ENCODE data around the gene STRIP1.
"Not testable (repeated sequence)": the region's sequence is repeated elsewhere in the genome, so short reads cannot be mapped to it uniquely, and the experiment has no call there.

Gene STRIP1

GRCh38 chr1:110008971-110009565, 25.4 kb upstream of the STRIP1 start:
- no peak for DNase-seq

GRCh38 chr1:110011527-110012041, 22.8 kb upstream of the STRIP1 start:
- no peak for DNase-seq

- DNase-seq: no peak
Measured at GRCh38 chr1:110012100-110012780, 22.2 kb upstream of the STRIP1 start.

GRCh38 chr1:110017792-110018191, 16.6 kb upstream of the STRIP1 start:
- DNase-seq: no peak

DNA sequence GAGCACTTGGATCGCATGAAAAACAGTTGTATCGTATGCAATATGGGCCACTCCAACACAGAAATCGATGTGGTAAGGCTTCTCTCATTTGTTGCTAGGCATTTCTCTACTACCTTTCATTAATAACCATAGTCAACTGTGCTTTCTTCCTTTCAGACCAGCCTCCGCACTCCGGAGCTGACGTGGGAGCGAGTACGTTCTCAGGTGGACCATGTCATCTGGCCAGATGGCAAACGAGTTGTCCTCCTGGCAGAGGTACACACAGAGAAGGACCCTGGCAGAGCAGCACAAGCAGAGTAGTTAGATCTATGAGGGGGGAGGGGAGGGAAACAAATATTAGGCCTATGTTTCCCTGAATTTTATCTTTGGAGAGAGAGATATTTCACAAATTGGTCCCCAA, 16.0 kb upstream of the STRIP1 start:
- no peak for DNase-seq

DNA sequence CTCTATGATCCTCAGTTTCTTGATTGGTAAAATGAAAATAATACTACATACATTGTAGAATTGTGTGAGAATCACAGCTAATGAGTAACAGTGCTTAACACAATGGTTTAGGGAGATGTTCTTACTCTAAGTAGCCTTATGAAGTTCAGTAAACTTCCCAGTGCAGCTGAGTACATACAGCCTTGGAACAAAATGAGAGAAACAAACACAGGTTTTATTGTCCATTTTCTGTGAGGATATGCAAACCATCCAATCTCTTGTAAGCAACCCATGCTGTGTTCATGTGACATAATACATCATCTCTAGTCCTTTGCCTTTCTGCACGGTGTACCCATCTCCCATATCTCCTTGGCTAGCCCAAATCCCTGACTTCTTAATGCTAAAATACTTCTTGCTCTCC, 14.7 kb upstream of the STRIP1 start:
- DNase-seq: no peak

DNA sequence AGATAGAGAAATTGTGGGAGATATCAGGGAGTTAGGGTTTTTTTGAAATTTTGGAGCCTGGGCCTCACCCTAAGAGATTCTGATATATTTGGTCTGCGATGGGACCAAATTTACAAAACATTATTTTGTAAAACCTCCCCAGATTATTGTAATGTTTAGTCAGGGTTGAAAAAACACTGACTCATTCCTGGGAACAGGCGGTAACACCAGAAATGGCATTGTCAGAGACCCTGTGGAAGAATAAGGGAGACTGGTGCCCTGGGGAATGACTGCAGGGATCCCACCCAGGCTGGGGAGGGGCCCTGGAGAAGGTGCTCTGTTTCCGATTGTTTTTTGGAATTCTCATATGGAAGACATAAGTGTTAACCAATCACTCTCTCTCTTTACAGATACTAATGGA, 13.1 kb upstream of the STRIP1 start:
- no peak for DNase-seq

DNA sequence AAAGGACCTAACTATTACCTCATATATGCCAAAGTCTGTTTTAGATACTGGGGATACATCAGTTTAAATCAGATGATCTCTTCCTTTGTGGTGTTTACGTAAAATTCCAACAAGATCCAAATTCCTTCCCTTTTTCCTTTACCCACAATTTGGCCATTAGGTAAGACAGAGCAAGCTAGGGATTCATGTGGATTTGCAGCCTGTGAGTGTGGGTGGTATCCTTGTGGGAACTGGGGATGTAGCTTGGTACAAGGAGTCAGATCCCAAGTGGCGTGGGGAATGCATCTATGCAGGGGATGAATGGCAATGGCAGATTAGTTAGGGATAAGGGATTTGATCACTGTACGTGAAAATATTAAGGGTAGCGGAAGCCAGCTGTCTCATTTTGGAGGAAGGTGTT, 9.8 kb upstream of the STRIP1 start:
- no peak for DNase-seq

GRCh38 chr1:110030687-110031086, 3.7 kb upstream of the STRIP1 start:
- DNase-seq: not testable (repeated sequence)

GRCh38 chr1:110032327-110032726, 2.1 kb upstream of the STRIP1 start:
- DNase-seq: no peak

DNA sequence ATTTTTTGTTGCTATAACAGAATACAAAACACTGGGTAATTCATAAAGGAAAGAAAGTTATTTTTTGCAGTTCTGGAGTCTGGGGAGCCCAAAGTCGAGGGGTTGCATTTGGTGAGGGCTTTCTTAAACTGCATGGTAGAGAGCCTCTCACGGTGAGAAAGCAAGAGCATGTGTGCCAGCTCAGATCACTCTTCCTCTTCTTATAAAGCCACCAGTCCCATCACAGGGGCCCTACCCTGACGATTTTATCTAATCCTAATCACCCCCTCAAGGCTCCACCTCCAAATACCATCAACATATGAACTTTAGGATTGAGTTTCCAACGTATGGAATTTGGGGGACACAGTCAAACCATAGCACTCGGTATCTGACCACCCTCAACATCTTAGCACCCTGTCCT, 1.0 kb upstream of the STRIP1 start:
- DNase-seq: no peak

GRCh38 chr1:110034040-110034450, 379 bp upstream of the STRIP1 start:
- no peak for DNase-seq

- DNase-seq: no peak
Measured at GRCh38 chr1:110035236-110035752, 870 bp downstream of the STRIP1 start.

- DNase-seq: no peak
Measured at GRCh38 chr1:110038271-110038670, 3.8 kb downstream of the STRIP1 start.

DNA sequence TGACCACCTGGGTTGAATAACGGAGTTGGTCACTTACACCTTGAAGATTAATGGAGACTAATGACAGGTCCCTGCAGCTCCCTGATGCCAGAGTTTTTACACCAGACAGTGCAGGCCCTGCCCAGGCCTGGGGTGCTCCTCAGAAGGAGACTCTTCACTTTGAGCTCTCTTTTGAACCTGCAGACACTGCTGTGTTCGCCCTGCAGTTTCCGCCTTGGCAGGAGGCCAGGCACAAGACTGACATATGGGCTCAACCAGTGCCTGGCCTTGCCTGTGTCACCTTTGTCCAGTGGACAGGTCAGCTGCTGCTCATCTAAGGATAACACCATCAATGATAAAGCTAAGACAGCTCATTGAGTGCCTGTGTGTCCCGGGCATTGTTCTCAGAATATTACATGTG, 5.2 kb downstream of the STRIP1 start:
- DNase-seq: no peak

DNA sequence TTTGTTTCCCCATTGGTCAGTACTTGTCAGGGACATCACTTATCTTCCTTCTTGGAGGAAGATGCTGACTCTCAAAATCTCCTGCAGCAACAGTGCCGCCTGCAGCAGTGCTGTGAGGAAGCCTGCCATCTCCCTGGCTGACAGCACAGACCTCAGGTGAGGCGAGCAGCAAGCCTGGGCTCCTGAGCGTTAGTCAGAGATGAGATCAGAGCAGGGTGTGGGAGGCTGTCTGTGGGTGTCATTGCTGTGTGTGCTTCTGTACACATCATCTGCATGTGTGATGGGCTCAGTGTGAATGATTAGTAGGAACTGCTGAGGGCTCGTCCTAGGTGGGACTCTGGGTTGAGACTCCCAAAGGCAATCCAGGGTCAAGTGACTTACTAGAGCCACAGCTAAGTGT, 6.1 kb downstream of the STRIP1 start:
- no peak for DNase-seq

- DNase-seq: no peak
Measured at GRCh38 chr1:110043016-110043415, 8.6 kb downstream of the STRIP1 start.

GRCh38 chr1:110047463-110047862, 13.0 kb downstream of the STRIP1 start:
- no peak for DNase-seq

GRCh38 chr1:110048240-110048639, 13.8 kb downstream of the STRIP1 start:
- no peak for DNase-seq

DNA sequence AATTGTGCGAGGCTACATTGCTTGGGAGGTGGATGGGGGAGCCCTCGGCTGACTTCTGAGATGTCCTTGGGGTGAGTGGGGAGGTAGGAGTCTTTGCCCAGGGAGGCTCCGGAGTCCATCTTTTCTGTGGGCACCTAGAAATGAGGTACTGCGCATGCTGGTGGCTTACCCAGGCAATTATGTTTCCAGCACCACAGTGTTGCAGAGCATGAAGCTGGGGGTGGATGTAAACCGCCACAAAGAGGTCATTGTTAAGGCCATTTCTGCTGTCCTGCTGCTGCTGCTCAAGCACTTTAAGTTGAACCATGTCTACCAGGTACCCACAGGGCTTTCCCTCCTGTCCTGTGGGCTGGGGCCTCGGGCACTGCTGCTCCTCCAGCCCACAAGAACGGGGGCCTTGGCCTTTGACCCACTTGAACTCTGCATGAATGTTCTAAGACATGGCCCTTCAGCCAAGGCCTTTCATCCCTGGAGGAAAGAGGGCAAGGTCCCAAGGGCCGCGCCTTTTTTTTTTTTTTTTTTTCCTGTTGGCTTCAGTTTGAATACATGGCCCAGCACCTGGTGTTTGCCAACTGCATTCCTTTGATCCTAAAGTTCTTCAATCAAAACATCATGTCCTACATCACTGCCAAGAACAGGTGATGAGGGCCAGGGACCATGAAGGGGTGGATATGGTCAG, 14.6 kb downstream of the STRIP1 start:
- no peak for DNase-seq

- no peak for DNase-seq
Measured at GRCh38 chr1:110049801-110050601, 15.6 kb downstream of the STRIP1 start.

DNA sequence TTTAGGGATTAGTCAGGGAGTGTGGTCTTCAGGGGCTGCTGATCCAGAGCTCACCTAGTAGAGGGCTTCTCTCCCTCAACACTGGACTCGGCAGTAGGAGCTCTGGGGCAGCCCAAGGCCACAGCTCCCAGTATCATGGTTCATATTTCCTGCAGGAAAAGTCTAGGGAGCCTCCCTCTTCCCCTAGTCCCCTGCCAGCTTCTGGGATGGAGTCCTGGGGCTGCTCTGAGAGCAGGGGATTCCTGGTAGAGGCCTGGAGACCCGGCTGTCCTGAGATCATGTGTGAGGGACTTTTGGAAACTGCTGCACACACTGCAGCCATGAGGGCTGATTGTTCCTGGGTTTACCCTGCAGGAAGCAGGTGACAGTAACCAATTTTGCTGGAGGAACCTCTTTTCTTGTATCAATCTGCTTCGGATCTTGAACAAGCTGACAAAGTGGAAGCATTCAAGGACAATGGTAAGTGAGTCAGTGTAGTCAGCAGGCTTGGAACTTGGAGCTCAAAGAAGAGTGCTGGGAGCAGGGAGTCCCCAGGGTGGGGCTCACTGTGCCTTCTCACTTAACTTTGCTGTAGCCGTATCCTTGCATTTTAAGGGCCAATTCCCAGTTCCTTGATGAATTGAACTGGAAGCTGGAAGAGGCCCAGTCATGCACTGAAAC, 16.3 kb downstream of the STRIP1 start:
- DNase-seq: no peak

DNA sequence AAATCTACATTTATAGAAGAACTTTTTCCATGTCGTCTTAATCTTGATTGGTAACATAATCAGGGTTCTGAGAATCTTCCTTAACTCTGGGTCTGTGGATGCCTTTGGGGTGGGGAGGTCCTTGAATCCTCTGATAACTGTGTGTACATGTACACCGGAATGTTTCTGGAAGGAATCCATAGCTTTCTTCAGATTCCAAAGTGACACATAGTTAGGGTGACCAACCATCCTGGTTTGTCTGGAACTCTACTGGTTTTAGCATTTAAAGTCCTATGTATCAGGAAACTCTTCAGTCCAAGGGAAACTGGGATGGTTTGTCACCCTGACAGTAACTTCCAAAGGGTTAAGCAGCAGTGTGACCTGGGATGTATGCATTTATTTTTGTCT, 16.8 kb downstream of the STRIP1 start:
- DNase-seq: no peak

All from activated CD8-positive, alpha-beta memory T cell treated with anti-CD3 and anti-CD28 coated beads, Interleukin-2, amount 50 U/mL, for 48 hours (primary cell).